GM13977 (cell line): ENCODE results near the gene CELA1.
A peak's percentile ranks its signal among the peaks of the same experiment; 100 is the strongest.

Source experiments
- DNase-seq: peaks from one replicate; pipeline ENCODE4 v3.0.0; 2012; ENCODE audit warnings: low spot score
- in situ Hi-C: fragments of 300-500 bp; cut with MboI; formaldehyde crosslinking; loops from one replicate; pipeline ENCODE4 v1.12.0; 2022; ENCODE audit warnings: low sequenced_read_pairs, low pct_unique_long_range_greater_than_20kb, mixed read lengths, inconsistent platforms; ENCODE audit not compliant: unreplicated experiment
- TF ChIP-seq, protein P1 (sequence below): IDR thresholded peaks from 2 replicates; pipeline ENCODE4 v1.5.1; 2012; ENCODE audit warnings: mild to moderate bottlenecking, control low read depth; ENCODE audit not compliant: insufficient read depth; ENCODE audit errors: extremely low read depth, missing control alignments

Gene CELA1

DNA sequence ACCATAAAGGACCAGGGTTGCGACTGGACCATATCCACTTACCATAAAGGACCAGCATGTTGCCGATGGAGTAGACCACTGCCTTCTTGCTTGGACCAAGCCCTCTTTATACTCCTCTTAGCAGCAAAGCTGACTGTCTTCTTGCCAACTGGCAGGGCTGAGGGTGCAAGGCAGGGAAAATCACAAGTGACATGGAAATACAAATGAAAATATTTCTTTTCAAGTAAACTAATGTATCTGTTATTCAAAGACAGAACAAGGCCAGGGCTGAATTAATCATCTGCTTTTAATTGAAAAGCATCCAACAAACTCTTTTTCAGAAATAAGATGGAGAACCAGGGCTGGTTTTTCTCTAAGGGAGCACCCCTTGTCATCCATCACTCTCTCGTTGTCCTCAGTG is at the start of gene CELA1:
TSS of gene CELA1 (minus strand) at position 99 of the 400 bp plus-strand sequence. CDS start at position 58, 41 bp downstream.
- in situ Hi-C loops: loop anchor here (25.0 kb wide), 3 partner anchors 284 to 834 kb away; partner anchors contain the start of gene DIP2B

GRCh38 chr12:51395283-51396230 is 49.1 kb upstream of the CELA1 start:
- in situ Hi-C loops: no loop called here
- TF ChIP-seq, protein P1, sequence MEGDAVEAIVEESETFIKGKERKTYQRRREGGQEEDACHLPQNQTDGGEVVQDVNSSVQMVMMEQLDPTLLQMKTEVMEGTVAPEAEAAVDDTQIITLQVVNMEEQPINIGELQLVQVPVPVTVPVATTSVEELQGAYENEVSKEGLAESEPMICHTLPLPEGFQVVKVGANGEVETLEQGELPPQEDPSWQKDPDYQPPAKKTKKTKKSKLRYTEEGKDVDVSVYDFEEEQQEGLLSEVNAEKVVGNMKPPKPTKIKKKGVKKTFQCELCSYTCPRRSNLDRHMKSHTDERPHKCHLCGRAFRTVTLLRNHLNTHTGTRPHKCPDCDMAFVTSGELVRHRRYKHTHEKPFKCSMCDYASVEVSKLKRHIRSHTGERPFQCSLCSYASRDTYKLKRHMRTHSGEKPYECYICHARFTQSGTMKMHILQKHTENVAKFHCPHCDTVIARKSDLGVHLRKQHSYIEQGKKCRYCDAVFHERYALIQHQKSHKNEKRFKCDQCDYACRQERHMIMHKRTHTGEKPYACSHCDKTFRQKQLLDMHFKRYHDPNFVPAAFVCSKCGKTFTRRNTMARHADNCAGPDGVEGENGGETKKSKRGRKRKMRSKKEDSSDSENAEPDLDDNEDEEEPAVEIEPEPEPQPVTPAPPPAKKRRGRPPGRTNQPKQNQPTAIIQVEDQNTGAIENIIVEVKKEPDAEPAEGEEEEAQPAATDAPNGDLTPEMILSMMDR: no peak
- peak; percentile 57 for DNase-seq

More for the DNA sequence above, at the start of gene CELA1:
- no peak for DNase-seq
- TF ChIP-seq, protein P1: no peak

DNA sequence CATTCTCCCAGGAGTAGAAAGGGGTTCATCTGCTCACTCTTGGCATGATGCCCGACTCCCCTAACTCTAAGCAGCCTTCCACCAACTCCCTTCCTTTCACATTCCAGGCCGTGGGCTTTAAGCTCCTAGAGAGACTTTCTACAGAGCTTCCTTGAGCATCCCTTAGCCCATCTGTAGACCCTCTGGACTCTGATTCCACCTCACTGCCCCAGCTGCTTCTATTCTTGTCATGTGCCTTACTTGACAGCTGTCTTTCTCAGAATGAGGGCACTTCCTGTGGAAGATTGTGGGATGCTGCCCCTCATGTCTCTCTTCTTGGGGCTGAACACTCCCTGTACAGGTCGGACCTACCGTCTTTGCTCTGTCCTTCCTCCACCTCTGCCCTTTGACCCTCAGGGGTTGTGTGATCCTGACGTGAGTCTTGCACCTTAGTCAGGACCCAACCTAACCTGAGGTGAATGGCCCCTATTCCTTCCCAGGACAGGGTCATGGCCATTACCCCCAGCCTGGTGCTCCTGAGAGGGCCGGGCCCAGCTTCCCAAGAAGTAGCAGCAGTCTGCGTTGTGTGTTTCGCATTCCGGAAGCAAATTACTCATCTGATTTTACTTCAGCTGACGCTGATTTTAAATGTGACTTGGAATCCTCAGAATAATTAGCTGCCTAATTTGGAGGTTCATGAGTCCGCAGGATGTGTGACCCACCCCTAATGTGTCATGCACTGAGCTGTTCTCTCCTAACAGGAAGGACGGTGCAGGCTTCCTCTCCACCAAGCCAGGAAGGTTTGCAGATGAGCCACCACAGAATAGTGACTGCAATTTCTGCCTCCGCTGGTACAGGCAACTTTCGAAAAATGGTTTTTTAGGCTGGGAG is 47.4 kb upstream of the CELA1 start:
- in situ Hi-C loops: no loop called here
- TF ChIP-seq, protein P1: no peak

DNA sequence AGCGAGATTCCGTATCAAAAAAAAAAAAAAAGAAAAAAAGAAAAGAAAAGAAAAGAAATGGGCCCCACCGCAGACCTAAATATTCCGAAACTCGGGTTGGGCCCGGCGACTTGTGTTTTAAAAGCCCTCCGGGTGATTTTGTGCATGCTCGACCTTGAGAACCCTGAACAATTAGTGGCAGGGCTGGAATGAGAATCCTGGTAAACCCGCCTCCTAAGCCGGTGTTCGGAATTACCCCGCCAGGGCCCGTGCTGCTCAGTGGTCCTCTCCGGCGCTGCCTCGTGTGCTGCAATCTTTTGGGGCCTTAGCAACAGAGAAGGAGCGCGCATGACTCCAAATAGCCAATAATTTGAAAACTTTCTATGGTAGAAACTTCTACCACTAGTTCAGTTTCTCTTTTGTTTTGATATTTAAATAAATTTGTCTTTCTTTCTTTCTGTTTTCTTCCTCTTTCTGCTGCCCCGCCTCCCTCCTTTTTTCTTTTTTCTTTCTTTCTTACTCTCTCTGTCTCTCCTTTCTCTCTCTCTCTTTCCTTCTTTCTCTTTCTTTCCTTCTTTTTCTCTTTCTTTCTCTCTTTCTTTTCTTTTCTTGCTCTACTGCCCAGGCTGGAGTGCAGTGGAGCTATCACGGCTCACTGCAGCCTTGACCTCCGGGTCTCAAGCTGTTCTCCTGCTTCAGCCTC is 46.2 kb upstream of the CELA1 start:
- in situ Hi-C loops: no loop called here
- DNase-seq: peak; percentile 83
- TF ChIP-seq, protein P1: no peak

More for the DNA sequence above, 47.4 kb upstream of the CELA1 start:
- DNase-seq: no peak

DNA sequence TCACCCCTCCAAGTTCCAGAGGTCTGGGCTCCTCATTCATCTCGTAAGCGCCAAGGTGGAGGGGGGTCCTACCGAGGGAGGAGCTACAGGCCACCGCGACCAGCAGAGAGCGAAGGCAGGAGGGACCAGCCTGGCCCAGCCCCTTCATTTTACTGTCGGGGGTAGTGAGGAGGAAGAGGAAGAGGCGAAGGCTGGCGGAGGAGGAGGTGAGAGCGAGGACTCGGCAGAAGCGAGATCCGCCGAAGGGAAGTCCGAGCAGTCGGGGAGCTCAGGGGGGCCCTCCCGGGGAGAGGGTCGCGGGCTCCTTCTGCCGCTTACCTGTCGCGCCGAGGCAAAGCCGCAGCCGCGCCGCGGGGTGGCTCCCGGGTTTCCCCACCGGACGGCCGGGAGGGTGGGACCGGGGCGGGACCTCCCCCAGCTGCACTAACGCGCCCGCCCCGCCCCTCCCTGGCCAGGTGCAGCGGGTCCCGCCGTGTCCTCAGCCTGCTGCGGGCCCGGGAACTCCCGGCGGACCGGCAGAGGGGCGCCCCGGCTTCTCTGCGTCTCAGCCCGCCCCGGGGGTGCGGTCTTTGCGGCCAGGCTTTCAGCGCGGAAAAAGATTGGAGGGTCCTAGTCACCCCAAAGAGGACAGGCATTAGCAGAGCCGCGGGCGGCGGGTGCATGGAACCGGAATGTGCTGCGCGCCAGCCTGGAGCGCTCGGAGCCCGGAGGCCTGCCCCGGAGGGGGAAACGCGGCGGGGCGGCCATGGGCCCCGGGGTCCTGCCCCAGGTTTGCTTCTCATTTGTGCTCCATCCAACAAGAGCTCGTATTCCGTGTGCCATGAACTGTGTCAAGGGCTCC is 45.0 kb upstream of the CELA1 start, which contains the start of gene GALNT6:
TSS of gene GALNT6 (minus strand) at position 124 of the 841 bp plus-strand sequence. CDS start 11,625 bp downstream, outside the sequence.
- TF ChIP-seq, protein P1: no peak
- in situ Hi-C loops: no loop called here
- peak; percentile 88 for DNase-seq
